ENCODE results near the gene ACSM2B.
"Not testable (repeated sequence)": the region's sequence is repeated elsewhere in the genome, so short reads cannot be mapped to it uniquely, and the experiment has no call there.

DNA sequence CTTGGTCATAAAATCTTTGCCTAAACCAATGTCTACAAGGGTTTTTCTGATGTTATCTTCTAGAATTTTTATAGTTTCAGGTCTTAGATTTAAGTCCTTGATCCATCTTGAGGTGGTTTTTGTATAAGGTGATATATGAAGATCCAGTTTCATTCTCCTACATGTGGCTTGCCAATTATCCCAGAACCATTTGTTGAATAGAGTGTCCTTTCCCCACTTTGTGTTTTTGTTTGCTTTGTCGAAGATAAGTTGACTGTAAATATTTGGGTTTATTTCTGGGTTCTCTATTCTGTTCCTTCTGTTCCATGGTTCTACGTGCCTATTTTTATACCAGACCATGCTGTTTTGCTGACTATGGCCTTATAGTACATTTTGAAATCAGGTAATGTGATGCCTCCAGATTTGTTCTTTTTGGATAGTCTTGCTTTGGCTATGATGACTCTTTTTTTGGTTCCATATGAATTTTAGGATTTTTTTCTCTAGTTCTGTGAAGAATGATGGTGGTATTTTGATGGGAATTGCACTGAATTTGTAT lies 7.0 kb downstream of the ACSM2B start:
- not testable (repeated sequence) for TF ChIP-seq CTCF (conservative IDR thresholded peaks at IDR 0.05; ENCODE audit: low read depth, low read length); EZH2 (IDR thresholded peaks at IDR 0.05; ENCODE audit: low read length, unreplicated experiment); EZH2phosphoT487 (IDR thresholded peaks at IDR 0.05; ENCODE audit: borderline replicate concordance, low read length)

Measured in PC-3 (cell line).